HG03045 (cell line): ENCODE results near the gene CCDC188.
"Not testable (repeated sequence)": the region's sequence is repeated elsewhere in the genome, so short reads cannot be mapped to it uniquely, and the experiment has no call there.

Experiments used
- ATAC-seq: cut with Tn5 transposase; IDR thresholded peaks from one replicate; pipeline ENCODE4 v1.9.1; 2021; ENCODE audit warnings: mild to moderate bottlenecking, moderate library complexity; ENCODE audit not compliant: unreplicated experiment

The CCDC188 gene

DNA sequence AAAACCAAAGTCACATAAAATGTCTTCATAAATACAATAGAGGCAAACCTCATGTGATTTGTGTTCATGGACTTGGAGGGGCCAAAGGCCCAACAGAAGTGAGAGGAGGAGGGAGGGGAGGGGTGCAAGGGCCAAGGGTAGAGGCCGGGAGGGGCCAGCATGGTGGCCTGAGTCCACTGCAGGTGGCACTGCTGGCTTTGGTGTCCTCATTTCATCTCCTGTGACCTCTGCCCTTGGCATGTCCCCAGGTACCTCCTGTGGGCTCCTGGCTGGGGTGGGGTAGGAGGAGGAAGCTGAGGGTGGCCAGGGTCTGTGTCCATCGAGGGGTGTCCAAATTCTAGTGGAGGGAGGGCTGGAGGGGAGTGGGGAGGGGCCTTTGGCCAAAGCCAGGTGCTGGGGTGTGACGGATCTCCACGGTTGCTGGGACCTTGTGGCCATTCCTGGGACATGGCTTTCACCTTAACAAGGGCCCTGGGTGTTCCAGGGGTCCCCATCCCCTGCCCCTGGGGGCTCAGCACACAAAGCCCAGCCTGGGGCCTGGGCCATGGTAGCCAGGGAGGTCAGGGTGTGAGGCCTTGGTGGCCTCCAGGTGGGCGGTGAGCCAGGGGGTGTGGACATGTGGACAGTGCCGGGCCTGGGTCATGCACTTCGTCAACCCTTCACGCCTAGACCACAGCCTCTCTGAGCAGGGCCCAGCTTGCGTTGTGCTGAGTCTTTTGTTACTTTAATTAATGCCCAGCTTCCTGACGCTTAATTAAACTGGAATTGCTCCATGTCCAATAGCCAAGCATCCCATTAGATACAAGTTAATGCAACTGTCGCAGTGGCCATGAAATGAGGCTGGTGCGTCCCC, 20.7 kb upstream of the CCDC188 start:
- ATAC-seq: no peak

DNA sequence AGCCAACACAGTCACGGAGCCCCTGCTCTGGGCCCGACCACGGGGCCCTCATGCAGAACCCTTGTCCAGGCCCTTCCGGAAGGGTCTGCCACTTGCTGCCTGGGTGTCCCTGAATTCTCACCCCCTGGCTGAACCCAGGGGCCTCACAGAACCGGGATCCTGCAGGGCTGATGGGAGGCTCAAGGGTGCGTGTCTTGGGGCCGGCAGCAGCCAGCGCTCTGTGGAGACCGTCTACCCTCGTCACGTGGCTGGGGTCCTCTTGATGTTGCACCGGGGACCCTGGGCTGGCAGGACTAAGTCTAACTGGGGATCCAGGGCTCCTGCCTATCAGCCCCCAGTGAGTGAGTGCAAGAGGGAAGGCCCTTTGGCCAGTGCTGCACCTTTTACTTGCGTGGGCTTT, 19.3 kb upstream of the CCDC188 start:
- ATAC-seq: no peak

DNA sequence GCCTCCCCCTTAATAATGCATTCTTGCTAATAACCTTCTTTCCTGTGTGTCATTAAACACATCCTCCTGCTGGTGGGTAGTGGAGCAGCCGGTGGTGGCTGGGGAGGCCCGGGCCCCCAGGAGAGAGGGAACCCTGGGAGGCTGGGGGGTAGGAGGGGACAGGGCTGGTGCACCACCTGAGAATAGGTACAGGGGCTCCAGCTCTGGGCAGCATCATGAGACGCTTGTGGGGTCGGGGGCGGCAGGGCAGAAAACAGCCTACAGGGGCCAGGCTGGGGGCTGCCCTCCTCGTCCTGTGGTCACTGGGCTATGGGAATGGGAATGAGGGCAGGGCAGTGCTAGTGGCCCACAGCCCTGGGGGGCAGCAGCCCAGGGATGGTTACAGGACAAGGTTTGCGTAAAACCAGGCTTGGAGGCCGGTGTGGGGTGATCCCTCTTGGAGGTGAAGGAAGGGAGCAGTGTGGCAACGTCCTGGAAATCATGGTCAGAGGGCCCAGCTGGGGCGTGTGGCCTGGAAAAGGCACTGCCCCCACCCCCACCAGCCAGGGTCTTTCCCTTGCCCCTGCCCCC, 18.5 kb upstream of the CCDC188 start:
- ATAC-seq: no peak

DNA sequence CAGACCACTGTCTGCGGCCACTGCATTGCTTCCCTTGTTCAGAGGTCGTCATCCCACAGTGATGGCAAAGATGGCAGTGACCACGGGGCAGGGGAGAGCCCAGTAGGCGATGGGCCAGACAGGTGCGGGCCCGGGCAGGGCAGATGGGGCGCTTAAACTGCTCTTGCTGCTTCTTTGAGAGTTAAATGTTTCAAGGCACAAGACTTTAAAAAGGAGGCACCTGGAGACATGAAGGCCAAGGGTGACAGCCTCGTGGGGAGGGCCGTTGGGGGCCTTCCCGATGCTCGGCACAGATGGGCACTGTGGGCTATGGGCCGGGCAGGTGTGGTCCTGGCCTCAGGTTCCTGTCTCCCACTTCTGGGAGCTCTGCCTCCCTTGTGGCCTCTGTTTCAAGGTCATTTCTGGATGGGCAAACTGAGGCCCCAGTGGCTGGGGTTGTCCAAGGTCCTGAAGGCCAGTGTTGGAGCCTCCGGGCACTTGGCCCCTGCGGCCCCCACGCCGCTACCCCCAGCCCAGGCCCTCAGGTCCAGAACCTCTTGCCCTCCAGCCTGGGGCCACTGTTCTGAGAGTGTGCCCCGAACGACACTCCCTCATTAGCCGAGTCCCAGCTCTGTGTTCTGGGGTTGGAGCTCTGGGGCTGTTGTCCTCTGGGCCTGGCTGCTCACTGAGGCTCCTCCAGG, 16.9 kb upstream of the CCDC188 start:
- ATAC-seq: no peak

DNA sequence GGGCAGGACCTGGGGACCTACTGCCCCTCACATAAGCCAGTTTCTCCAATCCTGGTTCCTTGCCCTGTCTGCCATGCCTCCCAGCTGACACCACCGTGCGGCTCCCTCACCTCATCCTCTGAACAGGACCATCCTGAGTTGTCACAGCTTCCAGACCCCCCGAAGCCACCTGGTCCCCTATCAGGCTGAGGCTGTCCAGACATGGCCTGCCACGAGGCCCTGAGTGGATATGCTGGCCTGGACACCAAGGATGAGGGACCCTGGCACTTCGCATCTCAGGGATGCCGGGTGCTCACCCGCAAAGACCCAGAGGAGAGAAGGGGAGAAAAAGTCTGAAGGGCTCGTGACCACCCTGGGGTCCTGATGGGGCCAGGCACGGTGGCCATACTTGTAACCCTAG, 15.8 kb upstream of the CCDC188 start:
- ATAC-seq: no peak

DNA sequence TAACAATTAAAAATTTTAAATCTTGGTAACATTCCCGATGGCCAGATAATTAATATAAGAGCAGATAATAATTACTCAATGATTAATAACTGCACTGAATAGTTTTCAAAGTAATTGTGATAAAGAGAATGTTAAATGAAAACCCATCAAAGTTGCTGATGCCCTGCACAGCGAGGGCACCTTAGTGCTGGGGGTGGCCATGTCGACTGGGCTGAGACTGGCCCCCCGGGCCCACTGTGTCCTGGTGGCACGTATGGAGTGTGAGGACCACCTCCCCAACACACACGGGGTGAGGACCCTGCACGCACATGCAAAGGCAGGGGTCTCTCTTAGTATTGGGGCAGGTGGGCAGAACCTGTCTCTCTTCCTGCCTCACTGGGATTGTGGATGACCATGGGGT, 15.1 kb upstream of the CCDC188 start:
- ATAC-seq: no peak

DNA sequence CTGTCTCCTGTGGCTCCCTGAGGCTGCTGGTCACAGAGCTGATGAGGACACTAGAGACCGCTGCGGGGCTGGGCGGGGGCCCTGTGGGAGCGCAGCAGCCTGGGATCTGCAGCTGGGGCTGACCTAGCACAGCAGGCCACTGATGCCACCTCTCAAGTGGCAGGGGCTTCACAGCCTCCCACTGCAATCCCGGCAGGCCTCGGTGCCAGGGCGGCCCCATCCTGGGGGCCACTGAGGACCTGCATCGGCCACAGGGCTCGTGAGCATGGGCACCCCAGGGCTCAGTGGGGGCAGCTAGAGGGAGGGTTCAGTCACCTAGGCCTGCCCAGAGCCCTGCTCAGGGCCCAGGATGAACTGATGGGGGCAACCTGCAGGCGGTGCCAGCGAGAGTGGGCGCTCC, 14.6 kb upstream of the CCDC188 start:
- ATAC-seq: no peak

DNA sequence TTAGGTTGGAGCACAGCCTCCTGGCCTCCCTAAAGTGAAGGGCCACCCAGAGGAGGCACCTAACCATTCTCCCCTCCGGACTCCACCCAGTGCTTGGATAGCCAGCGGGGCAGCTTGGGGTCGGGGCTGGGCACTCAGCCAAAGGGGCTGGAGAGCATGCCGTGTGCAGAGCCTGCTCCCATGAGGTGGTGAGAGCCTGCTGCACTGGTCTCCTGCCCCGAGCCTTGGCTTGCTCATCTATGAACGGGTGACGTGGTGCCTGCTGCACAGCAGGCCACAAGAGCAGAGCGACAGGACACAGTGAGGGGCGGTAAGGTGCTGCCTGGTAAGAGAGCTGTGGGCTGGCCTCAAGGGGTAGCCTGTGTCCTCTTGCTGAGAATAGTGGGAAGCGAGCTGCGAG, 14.0 kb upstream of the CCDC188 start:
- ATAC-seq: no peak

DNA sequence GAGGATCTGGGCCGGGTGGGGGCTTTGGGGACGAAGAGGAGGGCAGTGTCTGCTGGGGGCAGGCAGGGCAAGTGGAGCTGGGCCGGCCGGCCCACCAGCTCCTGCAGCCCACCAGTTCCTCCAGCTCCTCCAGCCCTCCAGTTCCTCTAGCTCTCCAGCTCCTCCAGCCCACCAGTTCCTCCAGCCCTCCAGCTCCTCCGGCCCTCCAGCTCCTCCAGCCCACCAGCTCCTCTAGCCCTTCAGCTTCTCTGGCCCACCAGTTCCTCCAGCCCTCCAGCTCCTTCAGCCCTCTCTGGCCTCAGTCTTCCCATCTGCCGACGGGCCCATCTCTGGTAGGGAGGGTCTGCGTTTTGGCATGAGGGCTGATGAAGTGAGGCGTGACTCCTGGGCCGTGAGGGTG, 9.2 kb upstream of the CCDC188 start:
- no peak for ATAC-seq

DNA sequence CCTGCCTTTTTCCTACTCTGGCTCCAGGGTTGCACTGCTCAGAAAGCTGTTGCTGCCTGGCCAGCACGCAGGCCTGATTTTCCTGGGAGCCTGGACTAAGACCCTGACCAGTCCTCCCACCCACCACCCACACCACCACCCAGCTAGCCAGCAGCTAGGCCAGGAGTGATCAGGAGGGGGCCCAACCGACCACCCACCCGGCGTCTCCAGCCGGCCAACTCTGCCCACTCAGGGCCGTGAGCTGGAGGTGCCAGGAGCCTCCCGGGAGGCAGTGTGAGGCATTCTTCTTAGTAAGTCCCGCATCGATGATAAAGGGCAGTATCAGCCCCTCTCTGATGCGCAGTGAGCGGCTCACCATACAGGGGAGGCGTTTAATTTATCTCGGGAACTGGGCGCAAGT, 8.7 kb upstream of the CCDC188 start:
- not testable (repeated sequence) for ATAC-seq

DNA sequence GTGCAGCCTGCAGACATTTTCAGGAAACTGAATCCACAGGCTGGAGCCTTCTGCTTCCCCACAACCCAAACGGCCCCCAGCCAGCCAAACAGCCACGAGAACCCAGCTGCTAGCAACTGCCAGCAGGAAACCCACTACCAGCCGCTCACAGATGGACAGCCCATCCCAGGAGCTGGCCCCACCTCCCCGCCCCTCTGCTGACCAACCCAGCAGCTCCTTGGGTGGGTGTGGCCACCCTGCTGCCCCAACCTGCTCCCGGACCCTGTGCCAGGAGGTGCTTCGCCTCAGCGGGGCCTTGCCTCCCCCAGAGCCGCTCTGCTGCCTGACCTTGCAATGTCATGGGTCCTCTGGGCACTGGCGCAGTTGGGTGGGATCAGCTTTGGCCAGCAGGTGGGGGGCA, 8.2 kb upstream of the CCDC188 start:
- no peak for ATAC-seq

DNA sequence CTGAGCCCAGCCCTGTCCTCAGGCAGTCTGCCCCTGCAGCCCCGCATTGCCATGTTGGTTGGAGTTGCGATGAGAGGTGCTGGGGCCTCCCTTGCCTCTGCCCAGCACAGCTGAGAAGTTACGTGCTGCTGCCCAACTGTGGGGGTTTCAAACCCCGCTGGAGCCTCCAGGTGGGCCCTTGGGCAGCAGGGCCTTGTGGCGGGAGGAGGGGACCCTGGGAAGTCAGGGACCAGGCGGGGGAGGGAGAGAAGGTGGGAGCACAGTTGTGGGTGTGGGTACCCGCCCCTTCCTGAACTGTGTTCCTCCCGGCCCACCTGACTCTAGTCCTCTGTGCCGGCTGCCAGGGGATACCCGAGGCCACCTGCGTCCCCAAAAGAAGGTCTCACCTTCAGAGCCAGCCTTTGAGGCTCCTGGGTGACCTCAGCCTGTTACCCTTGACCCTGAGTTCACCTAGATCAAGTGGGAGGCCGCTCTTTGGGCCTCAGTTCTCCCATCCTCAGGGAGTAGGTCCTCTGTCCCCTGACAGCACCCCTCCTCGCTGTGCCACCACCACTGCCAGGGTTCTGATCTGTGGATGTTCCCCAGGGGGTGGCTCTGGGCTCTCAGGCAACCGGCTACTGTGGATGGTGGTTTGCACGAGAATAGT, 7.7 kb upstream of the CCDC188 start:
- ATAC-seq: no peak

DNA sequence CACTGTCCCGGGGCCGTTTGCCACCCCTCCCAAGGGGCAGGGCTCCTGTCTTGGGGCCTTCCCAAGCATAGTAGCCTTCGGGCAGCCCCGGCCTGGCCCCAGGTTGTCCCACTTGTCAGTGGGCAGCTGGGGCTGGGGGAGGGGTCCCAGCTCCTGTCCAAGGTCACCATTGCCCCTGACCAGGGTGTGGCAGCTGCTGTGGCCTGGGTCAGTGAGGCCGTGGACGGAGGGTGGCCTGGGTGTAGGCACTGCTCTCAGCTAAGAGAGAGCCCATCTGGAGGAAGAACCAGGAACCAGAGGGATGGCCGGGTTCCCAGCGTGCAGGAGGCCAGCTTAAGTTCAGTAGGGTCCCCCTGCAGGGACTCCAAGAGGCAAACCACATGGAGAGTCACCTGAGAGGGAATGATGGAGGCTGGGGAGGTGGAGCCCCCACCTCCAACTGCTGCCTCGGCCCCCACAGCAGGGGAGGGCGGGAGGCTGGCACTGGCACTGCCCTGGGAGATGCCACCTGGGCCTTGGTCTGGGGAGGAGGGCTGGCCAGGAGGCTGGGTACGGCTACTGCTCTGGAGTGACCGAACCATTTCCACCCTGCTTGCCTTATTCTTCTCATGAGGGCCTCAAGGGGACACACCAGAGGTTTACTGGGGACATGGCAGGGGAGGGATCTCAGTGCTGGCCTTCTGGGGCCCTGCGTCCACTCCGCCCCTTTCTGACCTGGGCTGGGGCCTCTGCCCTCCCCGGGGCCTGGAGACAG, 6.8 kb upstream of the CCDC188 start:
- no peak for ATAC-seq

DNA sequence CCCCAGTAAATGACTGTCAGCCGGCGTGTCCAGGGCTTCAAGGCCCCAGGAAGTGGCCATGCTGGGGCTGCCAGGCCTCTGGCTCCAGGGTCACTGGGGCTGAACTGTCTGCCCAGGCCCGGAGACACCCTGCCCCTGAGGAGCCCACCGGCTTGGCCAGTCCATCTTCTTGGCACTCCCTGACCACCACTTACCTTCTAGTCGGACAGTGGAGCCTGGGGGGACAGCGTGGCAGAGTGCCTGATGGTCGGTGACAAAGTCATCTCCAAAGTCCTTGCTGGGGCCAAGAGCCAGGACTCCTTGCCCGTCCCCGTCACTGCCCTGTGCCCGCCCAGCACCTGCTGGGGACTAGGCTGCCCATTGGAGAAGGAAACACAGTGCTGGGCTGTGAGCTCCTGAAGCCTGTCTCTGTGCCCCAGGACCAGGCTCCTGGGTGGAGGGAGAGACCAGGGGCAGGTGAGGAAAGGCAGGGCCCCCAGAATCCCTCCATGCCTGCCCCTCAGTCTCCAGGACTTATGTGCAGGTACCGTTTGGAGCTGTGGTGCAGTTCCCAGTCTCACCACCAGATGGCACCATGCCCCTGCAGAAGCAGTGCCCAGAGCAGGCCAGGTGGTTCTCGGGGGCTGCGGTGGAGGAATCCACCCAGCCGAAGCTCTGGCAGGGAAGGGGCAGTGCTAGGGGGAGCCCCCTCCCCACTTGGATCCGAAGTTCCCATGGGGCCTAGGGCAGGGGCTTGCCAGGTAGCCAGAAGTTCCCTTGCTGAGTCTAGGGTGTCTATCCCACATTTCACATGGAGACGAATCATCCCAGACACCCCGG, 6.0 kb upstream of the CCDC188 start:
- no peak for ATAC-seq

DNA sequence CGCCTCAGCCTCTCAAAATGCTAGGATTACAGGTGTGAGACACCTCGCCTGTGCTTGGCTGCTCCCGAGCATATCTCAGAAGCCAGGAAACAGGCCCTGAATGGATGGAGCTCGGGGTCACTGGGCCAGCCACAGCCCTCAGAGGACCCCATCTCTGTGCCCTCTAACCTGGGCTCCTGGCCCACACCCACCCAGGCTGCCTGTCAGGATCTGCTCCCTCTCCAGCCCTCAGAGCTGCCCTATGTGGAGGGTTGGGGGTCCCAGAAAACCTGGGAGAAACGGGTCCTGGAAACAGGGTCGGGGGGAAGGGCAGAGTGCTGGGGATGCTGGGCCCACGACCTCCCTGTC, 5.2 kb upstream of the CCDC188 start:
- no peak for ATAC-seq

DNA sequence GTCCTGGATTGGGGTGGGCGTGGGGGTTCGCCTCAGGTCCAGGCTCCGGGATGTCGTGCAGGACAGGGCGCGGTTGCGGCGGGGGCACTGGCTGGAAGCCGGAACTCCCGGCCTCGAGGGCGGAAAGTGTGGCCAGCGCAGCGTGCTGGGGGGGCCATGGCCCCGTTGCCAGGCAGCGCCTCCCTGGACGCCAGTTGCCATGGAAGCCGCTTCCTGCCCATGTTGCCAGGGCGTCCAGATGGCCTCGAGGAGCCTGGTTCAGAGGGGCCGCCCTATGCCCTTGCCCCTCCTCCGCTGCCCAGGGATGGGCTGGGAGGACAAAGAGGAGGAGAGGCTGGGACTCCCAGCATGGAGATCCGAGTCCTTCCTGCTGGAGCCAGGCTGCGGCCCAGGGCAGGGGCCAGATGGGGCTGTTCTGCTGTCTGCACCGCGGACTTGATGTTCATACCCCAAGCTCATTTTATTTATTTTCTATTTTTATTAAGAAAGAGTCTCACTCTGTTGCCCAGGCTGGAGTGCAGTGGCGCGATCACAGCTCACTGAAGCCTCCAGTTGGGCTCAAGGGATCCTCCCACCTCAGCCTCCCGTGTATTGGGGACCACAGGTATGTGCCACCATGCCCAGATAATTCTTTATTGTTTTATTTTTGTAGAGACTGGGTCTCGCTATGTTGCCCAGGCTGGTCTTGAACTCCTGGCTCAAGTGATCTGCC, 4.6 kb upstream of the CCDC188 start:
- ATAC-seq: no peak

DNA sequence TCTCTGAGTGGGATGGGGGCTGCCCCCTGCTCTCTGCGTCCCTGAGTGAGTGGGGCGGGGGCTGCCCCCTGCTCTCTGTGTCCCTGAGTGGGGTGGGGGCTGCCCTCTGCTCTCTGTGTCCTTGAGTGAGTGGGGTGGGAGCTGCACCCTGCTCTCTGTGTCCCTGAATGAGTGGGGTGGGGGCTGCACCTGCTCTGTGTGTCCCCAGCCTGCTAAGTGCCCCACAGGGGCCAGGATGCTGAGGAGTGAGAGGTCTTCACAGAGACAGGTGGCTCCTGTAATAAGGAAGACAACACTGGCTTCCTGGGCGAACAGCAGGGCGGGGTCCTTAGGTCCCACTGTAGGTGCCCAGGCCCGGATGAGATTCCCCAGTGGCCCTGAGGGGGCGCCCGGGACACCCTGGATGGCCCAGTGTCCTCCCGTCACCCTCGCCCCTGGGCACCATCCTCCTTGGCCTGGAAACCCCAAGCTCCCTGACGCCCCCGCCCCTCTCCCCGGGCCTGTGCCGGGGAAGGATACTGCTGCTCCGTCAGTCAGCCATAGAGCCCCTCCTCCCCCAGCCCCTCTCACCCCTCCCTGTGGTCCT, 3.8 kb upstream of the CCDC188 start:
- no peak for ATAC-seq

DNA sequence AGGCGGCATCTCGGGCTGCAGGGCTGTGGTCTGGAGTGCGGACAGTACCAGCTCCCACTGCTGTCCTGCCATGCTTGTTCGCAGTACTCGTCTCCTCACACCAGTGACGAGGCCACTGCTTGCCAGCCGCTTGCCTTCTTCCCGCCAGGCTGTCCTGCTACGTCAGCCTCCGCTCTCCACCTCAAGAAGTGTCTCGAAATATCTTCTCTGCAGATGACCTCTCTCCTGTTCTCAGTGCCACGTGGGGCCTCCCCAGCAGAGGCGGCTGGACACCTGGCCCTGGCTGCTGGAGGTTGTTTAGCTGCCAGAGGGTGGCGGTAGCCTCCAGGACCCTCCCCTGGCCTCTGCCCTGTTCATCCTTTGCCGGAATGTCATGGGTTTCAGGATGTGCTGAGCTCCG, 3.1 kb upstream of the CCDC188 start:
- ATAC-seq: no peak

DNA sequence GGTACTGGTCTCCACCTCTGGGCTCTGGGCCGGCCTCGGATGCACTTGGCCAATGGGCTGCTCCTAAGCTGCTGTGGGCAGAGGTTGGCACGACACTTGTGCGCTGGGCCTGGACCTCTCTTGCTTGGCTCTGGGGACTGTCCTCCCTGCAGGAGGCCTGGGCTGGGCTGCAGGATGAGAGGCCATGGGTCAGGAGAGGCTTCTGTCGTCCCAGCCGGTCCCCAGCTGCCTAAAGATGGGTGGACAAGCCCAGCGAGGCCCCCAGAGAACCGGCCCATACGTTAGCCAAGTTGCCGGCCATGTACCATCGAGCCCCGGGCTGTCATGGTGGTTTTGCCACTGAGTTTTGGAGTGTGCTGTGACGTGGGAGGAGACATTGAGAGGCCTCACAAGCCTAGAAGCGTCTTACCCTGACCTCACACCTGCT, 1.6 kb upstream of the CCDC188 start:
- no peak for ATAC-seq
